Measurements from ENCODE around the gene PIANP.
A peak's percentile ranks its signal among the peaks of the same experiment; 100 is the strongest.

The PIANP gene

GRCh38 chr12:6644903-6645302, 55.7 kb downstream of the PIANP start:
- peaks cover 15% of the 10 kb centered on the region for H3K36me3 ChIP-seq (ENCODE audit: control insufficient read depth, insufficient read depth, low read length)
- WGBS, 2 experiments (ENCODE audit: insufficient coverage in 2 of 2) = 28 to 61% methylated on average over 2 to 3 of the region's 5 CpGs
- peak overlapping the region; percentile 24 for H3K27ac ChIP-seq (ENCODE audit: low read depth, low read length, severe bottlenecking)
- H3K4me3 ChIP-seq (ENCODE audit: extremely low read depth, insufficient read depth, low read length, poor library complexity, severe bottlenecking) = no peak overlapping the region
- peaks cover 5% of the 10 kb centered on the region for H3K9me3 ChIP-seq (ENCODE audit: control insufficient read depth, low read length)
- no peaks in the 10 kb centered on the region for H3K4me1 ChIP-seq (ENCODE audit: control insufficient read depth, insufficient read depth, low read length, poor library complexity, severe bottlenecking)

GRCh38 chr12:6644257-6644596, 56.4 kb downstream of the PIANP start:
- H3K36me3 ChIP-seq (ENCODE audit: control insufficient read depth, insufficient read depth, low read length) = peaks cover 15% of the 10 kb centered on the region
- no peak overlapping the region for H3K4me3 ChIP-seq (ENCODE audit: extremely low read depth, insufficient read depth, low read length, poor library complexity, severe bottlenecking)
- peaks cover 5% of the 10 kb centered on the region for H3K9me3 ChIP-seq (ENCODE audit: control insufficient read depth, low read length)
- WGBS, 2 experiments (ENCODE audit: insufficient coverage in 2 of 2) = 84 to 85% methylated on average over 4 of the region's 6 CpGs
- peaks cover 2% of the 10 kb centered on the region for H3K4me1 ChIP-seq (ENCODE audit: control insufficient read depth, insufficient read depth, low read length, poor library complexity, severe bottlenecking)
- H3K27ac ChIP-seq (ENCODE audit: low read depth, low read length, severe bottlenecking) = peak overlapping the region; percentile 24
